Brain microvascular endothelial cell (primary cell): ENCODE measurements around the gene PDE11A.
A peak's percentile ranks its signal among the peaks of the same experiment; 100 is the strongest.

Experiments used
- DNase-seq: peaks from one replicate; pipeline ENCODE4 v3.0.0-alpha.2; 2020
- H3K27ac ChIP-seq: fragments of 250-450 bp; sonication (Bioruptor Pico); 2 replicates; pipeline ENCODE4 v1.5.1; 2020; ENCODE audit warnings: mild to moderate bottlenecking, moderate library complexity
- H3K27me3 ChIP-seq: fragments of 250-450 bp; sonication (Bioruptor Pico); replicated peaks from 2 replicates; pipeline ENCODE4 v1.5.1; 2020; ENCODE audit warnings: mild to moderate bottlenecking
- H3K36me3 ChIP-seq: fragments of 250-450 bp; sonication (Bioruptor Pico); replicated peaks from 2 replicates; pipeline ENCODE4 v1.5.1; 2020; ENCODE audit warnings: mild to moderate bottlenecking
- H3K4me3 ChIP-seq: 2 replicates; pipeline ENCODE4 v1.5.1; 2011; ENCODE audit warnings: low read depth, mild to moderate bottlenecking, control low read depth, low read length, moderate library complexity
- CTCF ChIP-seq: IDR thresholded peaks from 2 replicates; pipeline ENCODE4 v1.5.1; 2011; ENCODE audit warnings: low read depth, mild to moderate bottlenecking, moderate library complexity, low read length, control low read depth, inconsistent platforms; ENCODE audit errors: missing control alignments
- in situ Hi-C: cut with HindIII; loops from 2 replicates; pipeline ENCODE4 v1.10.0; 2017; ENCODE audit warnings: low sequenced_read_pairs, low pct_ligation_motif_present

PDE11A gene

GRCh38 chr2:177606636-177607035, 465.9 kb downstream of the PDE11A start:
- H3K27ac ChIP-seq = no peak overlapping the region
- in situ Hi-C loops = no loop called here
- no peak overlapping the region for H3K4me3 ChIP-seq
- no peaks in the 10 kb centered on the region for H3K27me3 ChIP-seq
- DNase-seq = peak; percentile 52
- H3K36me3 ChIP-seq = no peaks in the 10 kb centered on the region
- TF ChIP-seq CTCF = no peak

GRCh38 chr2:177604271-177605065, 468.1 kb downstream of the PDE11A start:
- peak; percentile 78 for TF ChIP-seq CTCF
- Histone ChIP-seq H3K27me3 (no peaks in the 10 kb centered on the region), H3K4me3 (no peak overlapping the region), H3K36me3 (no peaks in the 10 kb centered on the region), H3K27ac (no peak overlapping the region)
- DNase-seq = peak; percentile 53
- in situ Hi-C loops = no loop called here

- no peak for DNase-seq
- Histone ChIP-seq H3K4me3 (no peak overlapping the region), H3K27ac (no peak overlapping the region), H3K36me3 (no peaks in the 10 kb centered on the region), H3K27me3 (no peaks in the 10 kb centered on the region)
- in situ Hi-C loops = no loop called here
- no peak for TF ChIP-seq CTCF
Measured at GRCh38 chr2:177603768-177604167, 468.8 kb downstream of the PDE11A start.

GRCh38 chr2:177603181-177603580, 469.4 kb downstream of the PDE11A start:
- Histone ChIP-seq H3K27me3 (peaks cover 2% of the 10 kb centered on the region), H3K36me3 (no peaks in the 10 kb centered on the region), H3K4me3 (no peak overlapping the region), H3K27ac (no peak overlapping the region)
- no peak for DNase-seq
- in situ Hi-C loops = no loop called here
- no peak for TF ChIP-seq CTCF

GRCh38 chr2:177602611-177603164, 469.9 kb downstream of the PDE11A start:
- Histone ChIP-seq H3K27me3 (peaks cover 2% of the 10 kb centered on the region), H3K4me3 (no peak overlapping the region), H3K36me3 (no peaks in the 10 kb centered on the region), H3K27ac (no peak overlapping the region)
- in situ Hi-C loops = no loop called here
- TF ChIP-seq CTCF = no peak
- no peak for DNase-seq
